Measurements from ENCODE around the gene TBCC. TPM values are rescaled to one million over a fixed set of nuclear protein-coding genes. Genes with fewer than 3 reads are reported as not detected.
A peak's percentile ranks its signal among the peaks of the same experiment; 100 is the strongest.

Gene TBCC
- total and polyA plus RNA-seq, 2 of the 13 experiments (the other 11 are each of a cell fraction or from before 2014, with no cell fraction given) = 14.8 to 36.1 TPM

DNA sequence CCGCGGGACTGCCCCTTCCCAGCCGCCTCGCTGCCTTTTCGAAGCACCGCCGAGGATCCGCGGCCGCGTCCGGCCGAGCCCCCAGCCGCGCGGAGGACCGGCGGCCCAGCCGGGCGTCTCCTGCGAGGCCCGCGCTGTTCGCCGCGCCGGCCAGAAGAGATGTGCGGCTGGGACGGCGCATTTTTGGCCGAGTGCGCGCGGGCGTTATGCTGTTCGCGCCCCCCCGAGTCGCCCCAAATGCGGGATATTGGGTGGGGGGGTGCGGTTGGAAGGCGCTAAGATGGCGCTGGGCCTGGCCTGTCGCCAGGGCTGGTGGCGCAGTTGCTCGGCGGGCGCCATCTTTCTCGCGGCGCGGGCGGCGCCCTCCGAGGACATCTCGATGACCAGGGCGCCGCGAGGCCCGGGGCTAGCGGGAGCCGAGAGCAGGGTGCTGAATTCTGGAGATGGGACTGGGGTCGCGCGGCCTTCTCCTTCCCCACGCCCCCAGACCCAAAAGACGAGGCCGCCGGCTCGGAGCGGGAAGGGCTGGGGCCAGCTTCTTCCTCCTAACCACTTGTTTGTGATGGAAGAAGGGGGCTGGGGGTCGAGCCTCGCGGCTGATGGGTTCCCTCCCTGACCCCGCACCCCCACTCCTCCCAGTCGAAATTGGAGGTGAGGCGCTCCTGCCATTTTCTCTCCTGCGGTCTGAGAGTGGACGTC, 37.4 kb upstream of the TBCC start (continued):
- TF ChIP-seq THAP9 (CRISPR knock-in tag; IDR thresholded peaks at IDR 0.05; ENCODE audit: borderline replicate concordance) (peak; percentile 53; the same call in 1 of the 2 replicates), ZNF318 (CRISPR knock-in tag; IDR thresholded peaks at IDR 0.05) (peak; percentile 24; the same call in 1 of the 2 replicates), GZF1 (CRISPR knock-in tag; IDR thresholded peaks at IDR 0.05) (no peak), KLF15 (CRISPR knock-in tag; IDR thresholded peaks at IDR 0.05; ENCODE audit: borderline replicate concordance) (peak; percentile 83; the same call in 1 of the 2 replicates), ZNF784 (CRISPR knock-in tag; IDR thresholded peaks at IDR 0.05; ENCODE audit: borderline replicate concordance) (peak; percentile 85; the same call in 1 of the 2 replicates), SYNCRIP (IDR thresholded peaks at IDR 0.05; ENCODE audit: insufficient read depth, low read depth, low read length) (no peak), PCBP1 (IDR thresholded peaks at IDR 0.05; ENCODE audit: borderline replicate concordance, low read depth, low read length) (no peak), CENPT (CRISPR knock-in tag; IDR thresholded peaks at IDR 0.05; ENCODE audit: low read depth) (peak; percentile 58; the same call in 1 of the 2 replicates), ZNF101 (CRISPR knock-in tag; IDR thresholded peaks at IDR 0.05; ENCODE audit: borderline replicate concordance, low read depth) (peak; percentile 87; the same call in 1 of the 2 replicates), ZNF382 (CRISPR knock-in tag; IDR thresholded peaks at IDR 0.05; ENCODE audit: borderline replicate concordance) (no peak), REL (CRISPR knock-in tag; conservative IDR thresholded peaks at IDR 0.05) (0 out of 2 replicates have a peak, but pooled peaks have one; percentile 33), KDM5B (CRISPR knock-in tag; IDR thresholded peaks at IDR 0.05; ENCODE audit: borderline replicate concordance) (peak; percentile 94)
- TF ChIP-seq, protein P1, sequence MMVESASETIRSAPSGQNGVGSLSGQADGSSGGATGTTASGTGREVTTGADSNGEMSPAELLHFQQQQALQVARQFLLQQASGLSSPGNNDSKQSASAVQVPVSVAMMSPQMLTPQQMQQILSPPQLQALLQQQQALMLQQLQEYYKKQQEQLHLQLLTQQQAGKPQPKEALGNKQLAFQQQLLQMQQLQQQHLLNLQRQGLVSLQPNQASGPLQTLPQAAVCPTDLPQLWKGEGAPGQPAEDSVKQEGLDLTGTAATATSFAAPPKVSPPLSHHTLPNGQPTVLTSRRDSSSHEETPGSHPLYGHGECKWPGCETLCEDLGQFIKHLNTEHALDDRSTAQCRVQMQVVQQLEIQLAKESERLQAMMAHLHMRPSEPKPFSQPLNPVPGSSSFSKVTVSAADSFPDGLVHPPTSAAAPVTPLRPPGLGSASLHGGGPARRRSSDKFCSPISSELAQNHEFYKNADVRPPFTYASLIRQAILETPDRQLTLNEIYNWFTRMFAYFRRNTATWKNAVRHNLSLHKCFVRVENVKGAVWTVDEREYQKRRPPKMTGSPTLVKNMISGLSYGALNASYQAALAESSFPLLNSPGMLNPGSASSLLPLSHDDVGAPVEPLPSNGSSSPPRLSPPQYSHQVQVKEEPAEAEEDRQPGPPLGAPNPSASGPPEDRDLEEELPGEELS (CRISPR knock-in tag; IDR thresholded peaks at IDR 0.05) = peak; percentile 45; the same call in 1 of the 2 replicates
